SJSA1 (cell line): ENCODE results near the gene ARPC1A. TPM values are rescaled to one million over a fixed set of nuclear protein-coding genes. Genes with fewer than 3 reads are reported as not detected.
"Not testable (repeated sequence)": the region's sequence is repeated elsewhere in the genome, so short reads cannot be mapped to it uniquely, and the experiment has no call there.

ENCODE experiments used
- DNase-seq, 2 experiments: peaks; one replicate each; pipeline ENCODE4 v3.0.0-alpha.2; 2015 to 2020; ENCODE audit warnings: low spot score in 2 of 2, low read depth in 1 of 2
- H3K27ac ChIP-seq: fragments of 250-450 bp; sonication (Bioruptor Pico); 2 replicates; pipeline ENCODE4 v1.5.1; 2020; ENCODE audit warnings: mild to moderate bottlenecking, moderate library complexity
- H3K27me3 ChIP-seq: fragments of 250-450 bp; sonication (Bioruptor Pico); replicated peaks from 2 replicates; pipeline ENCODE4 v1.5.1; 2020; ENCODE audit warnings: mild to moderate bottlenecking, moderate library complexity
- H3K36me3 ChIP-seq: fragments of 250-450 bp; sonication (Bioruptor Pico); 2 replicates; pipeline ENCODE4 v1.5.1; 2020; ENCODE audit warnings: mild to moderate bottlenecking
- H3K4me1 ChIP-seq: fragments of 250-450 bp; sonication (Bioruptor Pico); replicated peaks from 2 replicates; pipeline ENCODE4 v1.6.1; 2021; ENCODE audit warnings: mild to moderate bottlenecking
- H3K4me3 ChIP-seq: fragments of 250-450 bp; sonication (Bioruptor Pico); 2 replicates; pipeline ENCODE4 v1.5.1; 2020; ENCODE audit warnings: mild to moderate bottlenecking
- H3K9me3 ChIP-seq: fragments of 250-450 bp; sonication (Bioruptor Pico); replicated peaks from 2 replicates; pipeline ENCODE4 v1.5.1; 2020; ENCODE audit warnings: mild to moderate bottlenecking
- total RNA-seq: library from RNA; depleted of rRNA; stranded (reverse); fragments of >200 nt; shearing (Covaris generic); gene quantifications from 2 replicates; pipeline ENCODE4 v1.2.3, GENCODE V29; 2014

The ARPC1A gene
- total RNA-seq, 1 experiment from 2014 or later: 186 TPM

GRCh38 chr7:99308461-99309074, 17.1 kb upstream of the ARPC1A start:
- H3K27me3 ChIP-seq: no peaks in the 10 kb centered on the region
- peaks cover 4% of the 10 kb centered on the region for H3K4me1 ChIP-seq
- 0 out of 2 replicates have a peak, but pooled peaks cover 3% of the 10 kb centered on the region for H3K9me3 ChIP-seq
- H3K36me3 ChIP-seq: no peaks in the 10 kb centered on the region
- no peak overlapping the region for H3K4me3 ChIP-seq
- no peak for DNase-seq
- no peak overlapping the region for H3K27ac ChIP-seq

DNA sequence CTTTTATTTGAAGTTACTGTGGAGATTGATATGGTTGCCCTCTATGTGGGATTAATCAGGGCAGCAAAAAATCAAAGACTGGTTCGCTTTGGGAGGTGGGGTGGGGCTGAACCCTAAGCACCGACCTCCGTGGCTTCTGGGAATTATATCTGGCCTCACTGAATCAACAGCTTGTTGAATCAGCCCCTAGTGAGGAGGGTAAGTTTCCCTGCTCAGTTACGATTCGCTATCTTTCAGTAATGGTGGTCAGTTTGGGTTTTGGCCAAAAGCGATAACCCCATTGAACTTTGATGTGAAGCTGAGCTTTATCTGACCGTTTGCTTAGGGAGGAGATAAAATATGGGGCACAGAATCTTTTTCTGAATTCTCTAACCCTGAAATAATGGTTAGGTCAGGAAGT, 16.6 kb upstream of the ARPC1A start:
- no peak for DNase-seq
- no peaks in the 10 kb centered on the region for H3K36me3 ChIP-seq
- no peak overlapping the region for H3K4me3 ChIP-seq
- peaks cover 4% of the 10 kb centered on the region for H3K4me1 ChIP-seq
- H3K27ac ChIP-seq: no peak overlapping the region
- no peaks in the 10 kb centered on the region for H3K27me3 ChIP-seq
- 0 out of 2 replicates have a peak, but pooled peaks cover 3% of the 10 kb centered on the region for H3K9me3 ChIP-seq

- 0 out of 2 replicates have a peak, but pooled peaks cover 3% of the 10 kb centered on the region for H3K9me3 ChIP-seq
- H3K27ac ChIP-seq: no peak overlapping the region
- no peaks in the 10 kb centered on the region for H3K36me3 ChIP-seq
- no peak overlapping the region for H3K4me3 ChIP-seq
- peaks cover 4% of the 10 kb centered on the region for H3K4me1 ChIP-seq
- H3K27me3 ChIP-seq: no peaks in the 10 kb centered on the region
- no peak for DNase-seq
Measured at GRCh38 chr7:99310004-99310403, 15.7 kb upstream of the ARPC1A start.

GRCh38 chr7:99311702-99312101, 14.0 kb upstream of the ARPC1A start:
- H3K27me3 ChIP-seq: no peaks in the 10 kb centered on the region
- H3K4me3 ChIP-seq: no peak overlapping the region
- no peak for DNase-seq
- H3K27ac ChIP-seq: no peak overlapping the region
- peaks cover 4% of the 10 kb centered on the region for H3K4me1 ChIP-seq
- H3K9me3 ChIP-seq: 0 out of 2 replicates have a peak, but pooled peaks cover 3% of the 10 kb centered on the region
- H3K36me3 ChIP-seq: no peaks in the 10 kb centered on the region

DNA sequence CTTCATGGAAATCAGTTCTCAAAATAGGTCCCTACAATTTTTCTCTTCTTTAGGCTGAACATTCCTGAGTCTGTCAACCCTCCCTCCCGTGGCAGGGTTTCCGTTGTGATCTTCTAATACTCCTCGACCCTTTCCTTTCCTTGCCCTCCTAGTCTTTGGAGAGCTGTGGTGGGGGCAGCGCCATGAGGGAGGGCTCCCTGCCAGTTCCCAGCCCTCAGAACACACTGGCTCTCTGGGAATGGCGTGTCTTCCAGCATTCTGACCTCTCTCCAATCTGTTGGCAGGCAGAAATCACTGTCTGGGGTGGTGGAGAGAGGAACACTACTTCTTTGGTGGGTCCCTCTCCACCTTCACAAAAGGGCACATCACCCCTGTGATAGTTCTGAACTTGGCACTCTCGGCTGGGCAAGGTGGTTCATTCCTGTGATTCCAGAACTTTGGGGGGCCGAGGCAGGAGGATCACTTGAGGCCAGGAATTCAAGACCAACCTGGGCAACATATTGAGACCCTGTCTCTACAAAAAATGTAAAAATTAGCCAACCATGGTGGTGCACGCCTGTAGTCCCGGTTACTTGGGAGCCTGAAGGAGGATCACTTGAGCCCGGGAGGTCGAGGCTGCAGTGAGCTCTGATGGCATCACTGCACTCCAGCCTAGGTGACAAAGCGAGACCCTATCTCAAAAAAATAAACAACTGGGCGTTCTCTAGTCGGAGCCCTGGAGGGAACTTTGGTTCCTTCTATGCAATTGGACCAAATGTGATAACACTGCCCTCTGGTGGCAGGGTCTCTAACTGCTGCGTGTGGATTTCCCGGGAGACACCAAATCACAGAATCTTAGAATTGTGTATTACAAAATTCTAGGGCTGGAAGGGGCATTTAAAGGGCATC, 13.1 kb upstream of the ARPC1A start:
- Histone ChIP-seq H3K27ac (no peak overlapping the region), H3K36me3 (no peaks in the 10 kb centered on the region), H3K4me3 (no peak overlapping the region), H3K4me1 (peaks cover 4% of the 10 kb centered on the region), H3K27me3 (no peaks in the 10 kb centered on the region), H3K9me3 (0 out of 2 replicates have a peak, but pooled peaks cover 3% of the 10 kb centered on the region)
- DNase-seq: peak; percentile 57 to 69

DNA sequence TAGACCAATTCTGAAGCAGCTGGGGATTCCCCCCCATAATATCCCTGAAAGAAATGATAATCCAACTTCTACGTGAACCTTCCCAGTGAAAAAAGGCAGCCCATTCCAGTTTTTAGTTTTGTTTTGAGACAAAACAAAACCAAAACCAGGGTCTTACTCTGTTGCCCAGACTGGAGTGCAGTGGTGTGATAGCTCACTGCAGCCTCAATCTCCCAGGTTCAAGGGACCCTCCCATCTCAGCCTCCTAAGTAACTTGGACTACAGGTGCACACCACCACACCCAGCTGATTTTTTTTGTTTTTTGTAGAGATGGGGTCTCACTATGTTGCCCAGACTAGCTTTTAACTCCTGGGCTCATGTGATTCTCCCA, 12.5 kb upstream of the ARPC1A start:
- Histone ChIP-seq H3K27me3 (no peaks in the 10 kb centered on the region), H3K9me3 (0 out of 2 replicates have a peak, but pooled peaks cover 3% of the 10 kb centered on the region), H3K36me3 (no peaks in the 10 kb centered on the region), H3K4me3 (no peak overlapping the region), H3K27ac (no peak overlapping the region), H3K4me1 (peaks cover 4% of the 10 kb centered on the region)
- DNase-seq: no peak

DNA sequence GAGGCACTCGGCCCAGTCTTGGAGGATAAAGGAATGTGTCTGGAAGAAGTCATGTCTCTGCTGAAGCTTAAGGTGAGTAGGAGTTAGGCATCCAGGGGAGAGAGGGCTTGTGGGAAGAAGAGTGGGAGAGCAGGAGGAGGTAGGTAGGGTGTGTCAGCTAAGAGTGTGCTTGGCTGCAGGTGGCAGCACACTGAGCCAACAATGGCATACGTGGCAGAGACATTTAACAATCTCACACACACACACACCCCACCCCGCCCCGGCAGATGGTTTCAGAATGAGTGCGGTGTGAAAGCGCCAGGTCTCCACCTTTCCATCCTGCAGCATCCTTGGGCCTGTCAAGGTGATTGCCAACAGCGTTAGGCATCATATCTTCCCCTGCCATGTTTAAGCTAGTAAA, 11.2 kb upstream of the ARPC1A start:
- DNase-seq: no peak
- no peaks in the 10 kb centered on the region for H3K36me3 ChIP-seq
- 0 out of 2 replicates have a peak, but pooled peaks cover 3% of the 10 kb centered on the region for H3K9me3 ChIP-seq
- no peak overlapping the region for H3K4me3 ChIP-seq
- H3K27ac ChIP-seq: no peak overlapping the region
- peaks cover 4% of the 10 kb centered on the region for H3K4me1 ChIP-seq
- H3K27me3 ChIP-seq: no peaks in the 10 kb centered on the region

GRCh38 chr7:99320371-99320770, 5.3 kb upstream of the ARPC1A start:
- Histone ChIP-seq H3K36me3 (no peaks in the 10 kb centered on the region), H3K27me3 (no peaks in the 10 kb centered on the region), H3K27ac (no peak overlapping the region), H3K9me3 (no peaks in the 10 kb centered on the region), H3K4me3 (no peak overlapping the region), H3K4me1 (0 out of 2 replicates have a peak, but pooled peaks cover 3% of the 10 kb centered on the region)
- DNase-seq: no peak

- H3K4me1 ChIP-seq, H3K27me3 ChIP-seq, H3K36me3 ChIP-seq, H3K27ac ChIP-seq, H3K4me3 ChIP-seq, H3K9me3 ChIP-seq, DNase-seq: not testable (repeated sequence)
Measured at GRCh38 chr7:99322659-99323058, 3.0 kb upstream of the ARPC1A start.

GRCh38 chr7:99324559-99324958, 1.1 kb upstream of the ARPC1A start:
- no peak overlapping the region for H3K4me3 ChIP-seq
- no peaks in the 10 kb centered on the region for H3K9me3 ChIP-seq
- H3K27ac ChIP-seq: no peak overlapping the region
- H3K27me3 ChIP-seq: no peaks in the 10 kb centered on the region
- H3K36me3 ChIP-seq: peaks cover 16% of the 10 kb centered on the region
- no peak for DNase-seq
- H3K4me1 ChIP-seq: peaks cover 8% of the 10 kb centered on the region

- Histone ChIP-seq H3K4me3 (peak overlapping the region; percentile 81), H3K27ac (peak overlapping the region; percentile 3; the same call in 1 of the 2 replicates), H3K36me3 (peaks cover 17% of the 10 kb centered on the region), H3K4me1 (peaks cover 9% of the 10 kb centered on the region), H3K27me3 (no peaks in the 10 kb centered on the region), H3K9me3 (no peaks in the 10 kb centered on the region)
- no peak for DNase-seq
Measured at GRCh38 chr7:99325001-99325493, 651 bp upstream of the ARPC1A start.

DNA sequence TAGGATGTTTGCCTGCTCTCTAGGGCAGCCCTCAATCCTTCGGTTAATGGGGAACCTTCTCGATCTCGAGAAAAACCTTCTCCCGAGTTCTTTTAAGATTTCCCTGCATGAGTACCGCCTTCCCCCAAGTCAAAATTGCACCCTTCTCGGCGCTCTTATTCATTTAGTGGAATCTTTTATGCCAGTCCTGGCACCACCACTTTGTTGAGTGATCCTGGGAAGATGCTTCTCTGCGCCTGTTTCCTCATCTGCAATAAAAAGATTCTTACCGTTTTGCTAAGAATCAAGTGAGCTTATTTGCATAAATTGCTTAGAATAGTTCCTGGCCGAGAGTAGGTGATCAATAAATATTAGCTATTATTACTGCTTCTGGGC, 697 bp downstream of the ARPC1A start:
- no peaks in the 10 kb centered on the region for H3K9me3 ChIP-seq
- no peaks in the 10 kb centered on the region for H3K27me3 ChIP-seq
- peaks cover 21% of the 10 kb centered on the region for H3K4me1 ChIP-seq
- peak overlapping the region; percentile 52; the same call in 1 of the 2 replicates for H3K27ac ChIP-seq
- no peak for DNase-seq
- peaks cover 23% of the 10 kb centered on the region for H3K36me3 ChIP-seq
- peak overlapping the region; percentile 81 for H3K4me3 ChIP-seq

GRCh38 chr7:99330314-99330961, 4.7 kb downstream of the ARPC1A start:
- not testable (repeated sequence) for H3K9me3 ChIP-seq, H3K27me3 ChIP-seq, H3K4me3 ChIP-seq
- Histone ChIP-seq H3K36me3 (peaks cover 54% of the 10 kb centered on the region), H3K27ac (peak overlapping the region; percentile 30), H3K4me1 (peaks cover 17% of the 10 kb centered on the region)
- DNase-seq: peak in 1 of 2 experiments; percentile 32
